ENCODE data around the gene CDC42BPB. TPM values are rescaled to one million over a fixed set of nuclear protein-coding genes. Genes with fewer than 3 reads are reported as not detected.

Gene CDC42BPB
- total and polyA plus RNA-seq, 2 of the 4 experiments (the other 2 are of a cell fraction): 49.1 to 81.4 TPM

DNA sequence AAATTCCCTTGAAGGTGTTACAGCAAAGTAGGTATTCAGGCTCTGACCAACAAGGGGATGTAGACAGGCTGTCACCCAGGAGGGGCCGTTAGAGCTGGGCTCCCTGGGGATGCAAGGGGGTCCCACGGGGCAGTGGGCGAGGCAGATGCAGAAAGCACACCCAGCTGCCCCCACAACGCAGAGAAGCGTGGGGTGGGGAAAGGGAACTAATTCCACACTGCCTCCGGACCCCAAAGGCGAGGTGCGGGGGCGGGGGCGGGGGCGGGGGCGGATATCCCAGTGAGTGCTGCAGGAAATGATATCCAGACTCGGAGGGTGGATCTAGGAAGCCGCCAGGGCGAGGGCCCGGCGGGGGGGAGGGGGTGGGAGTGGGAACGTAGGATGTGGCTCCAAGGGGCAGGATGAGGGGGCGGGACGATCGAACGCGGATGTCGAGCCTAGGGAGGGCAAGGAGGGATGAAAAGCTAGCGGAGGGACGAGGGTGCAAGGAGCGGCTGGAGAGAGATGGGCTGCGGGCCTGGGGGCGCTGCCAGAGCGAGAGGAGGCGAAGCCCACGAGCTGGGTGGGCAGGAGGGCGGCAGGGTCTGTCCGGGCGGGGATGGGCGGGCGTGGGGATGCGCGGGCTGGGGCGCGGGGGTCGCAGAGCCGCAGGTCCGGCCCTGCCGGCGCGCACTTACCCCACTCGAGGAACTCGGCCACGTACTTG is 874 bp downstream of the CDC42BPB start:
- H4K8ac ChIP-seq (ENCODE audit: low read depth in 2 of 2, low read length in 2 of 2): peak overlapping the region; percentile 55 to 90; a peak in 2 of 4 replicates
- peak overlapping the region; percentile 97 for H3K27ac ChIP-seq (ENCODE audit: insufficient read depth, low read length)
- DNase-seq (peak; percentile 55), ATAC-seq (ENCODE audit: low read depth) (peak; percentile 12)
- intact Hi-C loops (cut with micrococcal nuclease): loop anchor here (5.0 to 10.0 kb wide), 3 partner anchors 34 to 362 kb away; no protein-coding TSS in a partner anchor
- TF ChIP-seq POLR2A (IDR thresholded peaks at IDR 0.05; ENCODE audit: low read depth, low read length) (peak; percentile 15), MXI1 (IDR thresholded peaks at IDR 0.05; ENCODE audit: borderline replicate concordance, low read depth, low read length) (no peak), RCOR1 (IDR thresholded peaks at IDR 0.05; ENCODE audit: insufficient replicate concordance, low read length) (no peak), MAZ (IDR thresholded peaks at IDR 0.05; ENCODE audit: borderline replicate concordance, low read depth, low read length) (no peak), CHD1 (IDR thresholded peaks at IDR 0.05; ENCODE audit: low read depth, low read length) (0 out of 2 replicates have a peak, but pooled peaks have one; percentile 28)
- TF ChIP-seq, protein P1, sequence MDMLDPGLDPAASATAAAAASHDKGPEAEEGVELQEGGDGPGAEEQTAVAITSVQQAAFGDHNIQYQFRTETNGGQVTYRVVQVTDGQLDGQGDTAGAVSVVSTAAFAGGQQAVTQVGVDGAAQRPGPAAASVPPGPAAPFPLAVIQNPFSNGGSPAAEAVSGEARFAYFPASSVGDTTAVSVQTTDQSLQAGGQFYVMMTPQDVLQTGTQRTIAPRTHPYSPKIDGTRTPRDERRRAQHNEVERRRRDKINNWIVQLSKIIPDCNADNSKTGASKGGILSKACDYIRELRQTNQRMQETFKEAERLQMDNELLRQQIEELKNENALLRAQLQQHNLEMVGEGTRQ (IDR thresholded peaks at IDR 0.05; ENCODE audit: low read depth, low read length): no peak
- H3K9ac ChIP-seq (ENCODE audit: low read depth, low read length): peak overlapping the region; percentile 100
- POLR2A ChIA-PET (ENCODE audit: unreplicated experiment): no interaction called here
- peaks cover 10% of the 10 kb centered on the region for H3K4me1 ChIP-seq (ENCODE audit: control insufficient read depth, insufficient read depth, low read length)
- H4K91ac ChIP-seq (ENCODE audit: insufficient read depth, low read depth, low read length): peak overlapping the region; percentile 87; the same call in 1 of the 2 replicates
- peak overlapping the region; percentile 98 for H2AK5ac ChIP-seq (ENCODE audit: low read depth, low read length)
- peak overlapping the region; percentile 84 for H2AFZ ChIP-seq (replicated peaks; ENCODE audit: low read length, poor library complexity)
- CTCF ChIA-PET: interaction anchor here (0.7 kb wide), 1 partner anchor 185 kb away, joined by 3 read pairs; no protein-coding TSS in a partner anchor
- H4K20me1 ChIP-seq (ENCODE audit: insufficient read depth, low read length): peaks cover 49% of the 10 kb centered on the region
- H3K36me3 ChIP-seq (ENCODE audit: control insufficient read depth, insufficient read depth, low read length): peaks cover 5% of the 10 kb centered on the region; the same call in 1 of the 2 replicates
- dilution Hi-C loops (cut with HindIII; ENCODE audit: low sequenced_read_pairs, unreplicated experiment): no loop called here
- H2BK120ac ChIP-seq (ENCODE audit: low read depth, low read length): no peak overlapping the region; the same call in 1 of the 2 replicates
- peak overlapping the region; percentile 76 for H3K23ac ChIP-seq (ENCODE audit: low read depth, low read length)
- peak overlapping the region; percentile 51; the same call in 1 of the 2 replicates for H3K56ac ChIP-seq (ENCODE audit: extremely low read depth, insufficient read depth, low read length)
- H3K9me3 ChIP-seq (ENCODE audit: control insufficient read depth, insufficient read depth, low read length): no peaks in the 10 kb centered on the region
- H3K14ac ChIP-seq (replicated peaks; ENCODE audit: low read depth, low read length): peak overlapping the region; percentile 96
- peak overlapping the region; percentile 91 for H2BK5ac ChIP-seq (ENCODE audit: low read depth, low read length, poor library complexity, severe bottlenecking)
- in situ Hi-C loops (cut with MboI; ENCODE audit: low sequenced_read_pairs): no loop called here
- H3K4me2 ChIP-seq (ENCODE audit: low read depth, low read length): peak overlapping the region; percentile 97
- H3K4ac ChIP-seq (ENCODE audit: low read depth, low read length): peak overlapping the region; percentile 97
- peak overlapping the region; percentile 85 for H3K18ac ChIP-seq (ENCODE audit: low read depth, low read length)
- no peaks in the 10 kb centered on the region for H3K27me3 ChIP-seq (ENCODE audit: control insufficient read depth, insufficient read depth, low read length)
- BruUV-seq (replicated peaks): no TSS peak
- H2BK15ac ChIP-seq (ENCODE audit: low read depth, low read length): no peak overlapping the region
- peaks cover 20 to 61% of the 10 kb centered on the region in 2 experiments for H3K79me1 ChIP-seq (ENCODE audit: low read depth in 1 of 2, low read length in 2 of 2)
- peak overlapping the region; percentile 94 for H4K5ac ChIP-seq (ENCODE audit: low read depth, low read length)
- H3K4me3 ChIP-seq (ENCODE audit: insufficient read depth, low read depth, low read length): peak overlapping the region; percentile 100
- no peak overlapping the region for H2BK20ac ChIP-seq (ENCODE audit: low read depth, low read length)
- 0% methylated on average over 27 of the region's 50 CpGs; no CpG with 5 or more reads in 1 of the 2 experiments for WGBS, 2 experiments (ENCODE audit: extremely low coverage in 2 of 2, insufficient read length in 1 of 2)
- peaks cover 3% of the 10 kb centered on the region for H3K9me1 ChIP-seq (ENCODE audit: insufficient read depth, low read length)
- peak overlapping the region; percentile 99 for H2AK9ac ChIP-seq (replicated peaks; ENCODE audit: low read depth, low read length, poor library complexity)
